ENCODE data around the gene SPATA3. TPM values are rescaled to one million over a fixed set of nuclear protein-coding genes. Genes with fewer than 3 reads are reported as not detected.

SPATA3 gene
- total and polyA plus RNA-seq, 2 of the 13 experiments (the other 11 are each of a cell fraction or from before 2014, with no cell fraction given) = not detected

DNA sequence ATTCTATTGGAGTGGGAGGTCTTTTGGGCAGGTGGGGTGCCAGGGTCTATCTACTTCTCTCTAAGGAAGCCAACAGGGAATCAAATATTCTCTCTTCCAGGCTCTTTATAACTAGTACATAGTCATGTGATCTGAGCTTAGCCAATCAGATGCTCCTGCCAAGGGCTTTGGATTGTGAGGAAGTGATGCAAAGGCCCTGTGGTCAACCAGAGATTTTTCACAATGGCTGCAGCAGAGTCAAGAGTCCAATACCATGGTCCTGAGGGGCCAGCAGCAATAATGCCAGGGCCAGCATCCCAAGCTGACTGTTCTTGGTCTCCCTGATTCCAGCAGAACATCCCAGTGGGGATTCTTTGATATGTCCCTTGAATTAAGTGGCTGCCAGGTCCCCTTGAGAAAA is 33.0 kb downstream of the SPATA3 start:
- intact Hi-C loops (cut with micrococcal nuclease; ENCODE audit: unreplicated experiment) = no loop called here
- no peak overlapping the region for H3K27ac ChIP-seq (ENCODE audit: extremely low read length, insufficient read depth, low read length)
- H3K36me3 ChIP-seq (replicated peaks in 1 of 2; ENCODE audit: control insufficient read depth in 1 of 2, insufficient read depth in 2 of 2, low read length in 2 of 2) = no peaks in the 10 kb centered on the region
- H3K79me2 ChIP-seq (ENCODE audit: insufficient read depth, low read length) = no peaks in the 10 kb centered on the region
- POLR2A ChIA-PET = interaction anchor here (3.4 kb wide), 1 partner anchor 21 kb away, joined by 25 read pairs; no protein-coding TSS in a partner anchor
- no peak overlapping the region for H3K4me3 ChIP-seq (replicated peaks in 1 of 3; ENCODE audit: insufficient read depth in 1 of 3, low read depth in 2 of 3, low read length in 3 of 3)
- no peak overlapping the region for H3K4me2 ChIP-seq (ENCODE audit: low read depth, low read length)
- no peak for ATAC-seq
- H2AFZ ChIP-seq (ENCODE audit: low read length) = no peak overlapping the region
- peaks cover 64% of the 10 kb centered on the region for H3K4me1 ChIP-seq (ENCODE audit: insufficient read depth, low read length)
- H4K20me1 ChIP-seq (ENCODE audit: insufficient read depth, low read length) = no peaks in the 10 kb centered on the region
- no peaks in the 10 kb centered on the region for H3K27me3 ChIP-seq (ENCODE audit: control insufficient read depth in 1 of 2, insufficient read depth in 2 of 2, low read length in 2 of 2)
- no peak overlapping the region for H3K9ac ChIP-seq (ENCODE audit: insufficient read depth, low read depth, low read length)
- H3K9me3 ChIP-seq (ENCODE audit: low read length) = no peaks in the 10 kb centered on the region
- no peak for DNase-seq (ENCODE audit: low spot score)
- BruUV-seq (replicated peaks) = no TSS peak
- FAIRE-seq = no peak
- in situ Hi-C loops (cut with HindIII; ENCODE audit: extremely low pct_ligation_motif_present, low pct_unique_long_range_greater_than_20kb) = no loop called here
- no peak for TF ChIP-seq NFKBIZ (CRISPR knock-in tag; IDR thresholded peaks at IDR 0.05)
- TF ChIP-seq NFYB (CRISPR knock-in tag; IDR thresholded peaks at IDR 0.05) = peak; percentile 45; the same call in 1 of the 2 replicates
- peak; percentile 55 for TF ChIP-seq ZMYM3 (CRISPR knock-in tag; IDR thresholded peaks at IDR 0.05)
- TF ChIP-seq, protein P1, sequence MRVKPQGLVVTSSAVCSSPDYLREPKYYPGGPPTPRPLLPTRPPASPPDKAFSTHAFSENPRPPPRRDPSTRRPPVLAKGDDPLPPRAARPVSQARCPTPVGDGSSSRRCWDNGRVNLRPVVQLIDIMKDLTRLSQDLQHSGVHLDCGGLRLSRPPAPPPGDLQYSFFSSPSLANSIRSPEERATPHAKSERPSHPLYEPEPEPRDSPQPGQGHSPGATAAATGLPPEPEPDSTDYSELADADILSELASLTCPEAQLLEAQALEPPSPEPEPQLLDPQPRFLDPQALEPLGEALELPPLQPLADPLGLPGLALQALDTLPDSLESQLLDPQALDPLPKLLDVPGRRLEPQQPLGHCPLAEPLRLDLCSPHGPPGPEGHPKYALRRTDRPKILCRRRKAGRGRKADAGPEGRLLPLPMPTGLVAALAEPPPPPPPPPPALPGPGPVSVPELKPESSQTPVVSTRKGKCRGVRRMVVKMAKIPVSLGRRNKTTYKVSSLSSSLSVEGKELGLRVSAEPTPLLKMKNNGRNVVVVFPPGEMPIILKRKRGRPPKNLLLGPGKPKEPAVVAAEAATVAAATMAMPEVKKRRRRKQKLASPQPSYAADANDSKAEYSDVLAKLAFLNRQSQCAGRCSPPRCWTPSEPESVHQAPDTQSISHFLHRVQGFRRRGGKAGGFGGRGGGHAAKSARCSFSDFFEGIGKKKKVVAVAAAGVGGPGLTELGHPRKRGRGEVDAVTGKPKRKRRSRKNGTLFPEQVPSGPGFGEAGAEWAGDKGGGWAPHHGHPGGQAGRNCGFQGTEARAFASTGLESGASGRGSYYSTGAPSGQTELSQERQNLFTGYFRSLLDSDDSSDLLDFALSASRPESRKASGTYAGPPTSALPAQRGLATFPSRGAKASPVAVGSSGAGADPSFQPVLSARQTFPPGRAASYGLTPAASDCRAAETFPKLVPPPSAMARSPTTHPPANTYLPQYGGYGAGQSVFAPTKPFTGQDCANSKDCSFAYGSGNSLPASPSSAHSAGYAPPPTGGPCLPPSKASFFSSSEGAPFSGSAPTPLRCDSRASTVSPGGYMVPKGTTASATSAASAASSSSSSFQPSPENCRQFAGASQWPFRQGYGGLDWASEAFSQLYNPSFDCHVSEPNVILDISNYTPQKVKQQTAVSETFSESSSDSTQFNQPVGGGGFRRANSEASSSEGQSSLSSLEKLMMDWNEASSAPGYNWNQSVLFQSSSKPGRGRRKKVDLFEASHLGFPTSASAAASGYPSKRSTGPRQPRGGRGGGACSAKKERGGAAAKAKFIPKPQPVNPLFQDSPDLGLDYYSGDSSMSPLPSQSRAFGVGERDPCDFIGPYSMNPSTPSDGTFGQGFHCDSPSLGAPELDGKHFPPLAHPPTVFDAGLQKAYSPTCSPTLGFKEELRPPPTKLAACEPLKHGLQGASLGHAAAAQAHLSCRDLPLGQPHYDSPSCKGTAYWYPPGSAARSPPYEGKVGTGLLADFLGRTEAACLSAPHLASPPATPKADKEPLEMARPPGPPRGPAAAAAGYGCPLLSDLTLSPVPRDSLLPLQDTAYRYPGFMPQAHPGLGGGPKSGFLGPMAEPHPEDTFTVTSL (CRISPR knock-in tag; IDR thresholded peaks at IDR 0.05; ENCODE audit: borderline replicate concordance) = no peak
- CTCF ChIA-PET (ENCODE audit: low intra/inter-chr PET ratio, low total read pairs) = no interaction called here
